CD1c-positive myeloid dendritic cell (primary cell): Measurements from ENCODE around the gene PLXNA1.

Experiments used
- DNase-seq: peaks from one replicate; pipeline ENCODE4 v3.0.0-alpha.2; 2016; ENCODE audit errors: extremely low spot score

PLXNA1 gene

DNA sequence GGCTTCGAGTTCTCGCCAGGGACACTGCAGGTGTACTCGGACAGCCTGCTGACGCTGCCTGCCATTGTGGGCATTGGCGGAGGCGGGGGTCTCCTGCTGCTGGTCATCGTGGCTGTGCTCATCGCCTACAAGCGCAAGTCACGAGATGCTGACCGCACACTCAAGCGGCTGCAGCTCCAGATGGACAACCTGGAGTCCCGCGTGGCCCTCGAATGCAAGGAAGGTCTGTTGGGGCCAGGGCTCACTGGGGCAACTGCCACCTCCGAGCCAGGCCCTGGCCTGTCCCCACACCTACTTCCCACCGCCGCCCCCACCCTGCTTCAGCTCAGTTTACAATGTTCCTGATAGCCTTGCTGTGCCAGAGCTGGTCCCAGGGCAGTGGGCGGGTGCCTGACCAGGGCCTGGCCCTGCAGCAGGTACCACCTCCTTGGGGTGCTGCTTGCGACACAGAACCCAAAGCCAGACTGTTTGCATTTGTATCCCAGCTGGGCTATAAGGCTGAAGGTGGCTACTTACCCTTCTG is 35.5 kb downstream of the PLXNA1 start:
- DNase-seq: no peak

DNA sequence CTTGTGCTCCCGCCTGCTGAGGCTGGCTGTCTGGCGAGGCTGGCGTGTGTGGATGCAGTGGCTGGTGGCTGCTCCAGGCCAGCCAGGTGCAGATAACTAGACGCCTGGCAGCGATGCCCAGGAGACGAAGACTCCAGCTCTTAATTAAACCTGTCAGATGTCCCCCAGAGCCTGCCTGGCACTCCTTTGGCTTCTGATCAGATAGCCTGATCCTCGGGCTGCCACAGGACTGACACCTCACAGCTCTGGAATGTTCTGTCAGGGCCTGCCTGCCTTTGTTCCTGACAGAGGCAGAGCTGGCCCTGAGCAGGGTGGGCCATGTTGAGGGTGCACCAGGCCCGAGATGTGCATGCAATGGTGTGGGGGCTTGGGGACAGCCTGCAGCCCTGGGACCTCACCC is 36.5 kb downstream of the PLXNA1 start:
- no peak for DNase-seq

GRCh38 chr3:127020543-127020942 is 37.6 kb downstream of the PLXNA1 start:
- DNase-seq: no peak

DNA sequence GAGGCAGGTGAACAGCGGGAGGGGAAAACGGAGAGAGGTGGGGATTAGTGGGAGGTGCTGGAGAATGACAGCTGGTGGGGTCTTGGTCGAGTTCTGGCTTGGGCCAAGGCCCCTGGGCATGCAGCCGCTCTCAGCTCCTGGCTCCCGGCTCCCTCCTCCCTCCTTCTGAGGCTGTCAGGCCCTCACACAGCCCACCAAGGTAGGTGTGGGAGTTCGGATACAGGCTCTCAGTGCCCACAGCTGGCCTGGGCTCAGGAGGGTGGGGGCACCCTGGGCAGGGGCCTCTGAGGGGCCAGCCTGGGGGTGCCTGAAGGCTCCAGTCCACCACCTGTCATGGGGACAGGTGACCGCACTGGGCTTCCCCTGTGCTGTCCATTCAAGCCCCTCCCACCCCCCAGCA is 39.9 kb downstream of the PLXNA1 start:
- DNase-seq: no peak

GRCh38 chr3:127025456-127025855 is 42.5 kb downstream of the PLXNA1 start:
- DNase-seq: peak; percentile 41

DNA sequence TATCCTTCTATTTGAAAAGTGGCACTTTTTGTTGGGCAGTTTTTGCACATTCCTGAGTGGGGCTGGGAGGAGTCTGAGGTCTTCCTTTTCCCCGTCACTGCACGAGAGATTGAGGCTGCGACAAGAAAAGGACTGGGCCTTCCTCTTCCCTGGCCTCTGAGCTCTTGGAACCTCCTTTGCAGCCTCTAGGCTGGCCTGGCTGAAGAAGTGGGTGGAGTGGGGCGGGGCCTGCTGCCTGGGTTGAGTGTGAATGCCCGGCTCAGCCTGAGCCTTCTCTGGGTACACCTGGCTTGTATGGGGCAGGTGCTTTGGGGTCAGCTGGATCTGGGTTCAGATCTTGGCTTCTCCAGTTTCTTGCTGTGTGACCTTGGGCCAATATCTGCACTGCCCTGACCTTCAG is 43.1 kb downstream of the PLXNA1 start:
- peak; percentile 20 for DNase-seq

GRCh38 chr3:127026661-127027060 is 43.7 kb downstream of the PLXNA1 start:
- DNase-seq: no peak

DNA sequence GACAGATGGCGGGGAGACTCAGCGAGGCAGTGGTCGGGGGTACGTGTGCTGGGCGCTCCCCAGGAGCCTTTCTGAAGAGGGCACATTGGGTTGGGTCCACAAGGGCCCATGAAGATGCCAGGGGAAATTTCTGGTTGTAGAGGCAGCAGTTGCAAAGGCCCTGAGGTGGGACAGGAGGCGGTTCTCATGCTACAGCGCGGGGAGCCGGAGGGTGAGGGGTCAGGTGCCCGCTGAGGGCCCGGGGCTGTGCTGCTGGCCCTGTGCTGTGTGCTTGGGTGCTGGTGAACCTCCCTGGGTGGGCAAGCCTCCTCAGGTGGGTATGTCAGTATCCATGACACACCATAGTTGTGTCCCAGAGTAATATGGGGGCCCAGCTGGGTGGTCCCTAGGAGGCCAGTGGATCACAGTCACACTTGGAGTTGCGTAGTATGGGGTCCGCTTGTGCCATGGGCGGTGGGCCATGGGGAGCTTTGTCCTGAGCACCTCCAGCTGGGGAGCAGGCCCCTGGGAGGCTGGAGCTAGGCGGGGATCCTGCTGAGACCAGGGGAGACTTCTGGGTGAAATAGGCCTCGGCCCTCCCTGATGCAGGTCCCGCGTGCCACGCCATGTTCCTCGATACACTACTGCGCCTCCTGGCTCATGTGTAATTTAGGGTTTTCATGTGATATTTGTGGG is 44.3 kb downstream of the PLXNA1 start:
- DNase-seq: no peak

DNA sequence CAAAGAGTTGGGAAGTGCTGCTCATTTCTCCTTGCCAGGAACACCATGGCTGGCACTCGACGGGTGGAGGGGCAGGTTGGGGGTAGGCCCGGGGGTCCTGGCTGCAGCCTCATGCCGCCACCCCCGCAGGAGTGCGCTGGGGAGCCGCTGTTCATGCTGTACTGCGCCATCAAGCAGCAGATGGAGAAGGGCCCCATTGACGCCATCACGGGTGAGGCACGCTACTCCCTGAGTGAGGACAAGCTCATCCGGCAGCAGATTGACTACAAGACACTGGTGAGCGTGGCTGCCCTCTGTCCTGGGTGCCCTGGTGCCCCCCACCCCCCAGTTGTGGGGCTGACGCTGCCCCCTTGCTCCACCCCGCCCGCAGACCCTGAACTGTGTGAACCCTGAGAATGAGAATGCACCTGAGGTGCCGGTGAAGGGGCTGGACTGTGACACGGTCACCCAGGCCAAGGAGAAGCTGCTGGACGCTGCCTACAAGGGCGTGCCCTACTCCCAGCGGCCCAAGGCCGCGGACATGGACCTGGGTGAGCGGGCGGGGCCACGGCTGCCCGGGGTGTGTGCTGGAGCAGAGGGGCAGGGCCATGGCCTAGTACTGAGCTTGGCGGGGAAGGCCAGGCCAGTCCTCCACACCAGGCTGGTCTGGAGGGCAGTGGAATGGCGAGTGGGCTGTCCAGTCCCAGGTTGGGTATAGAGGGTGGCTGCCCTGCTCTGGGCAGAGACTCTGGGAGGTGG is 45.1 kb downstream of the PLXNA1 start:
- DNase-seq: no peak

GRCh38 chr3:127028781-127029657 is 46.1 kb downstream of the PLXNA1 start:
- no peak for DNase-seq

GRCh38 chr3:127029658-127030507 is 47.0 kb downstream of the PLXNA1 start:
- DNase-seq: no peak

- DNase-seq: no peak
Measured at GRCh38 chr3:127030508-127031412, 47.8 kb downstream of the PLXNA1 start.

GRCh38 chr3:127031413-127031810 is 48.5 kb downstream of the PLXNA1 start:
- no peak for DNase-seq

DNA sequence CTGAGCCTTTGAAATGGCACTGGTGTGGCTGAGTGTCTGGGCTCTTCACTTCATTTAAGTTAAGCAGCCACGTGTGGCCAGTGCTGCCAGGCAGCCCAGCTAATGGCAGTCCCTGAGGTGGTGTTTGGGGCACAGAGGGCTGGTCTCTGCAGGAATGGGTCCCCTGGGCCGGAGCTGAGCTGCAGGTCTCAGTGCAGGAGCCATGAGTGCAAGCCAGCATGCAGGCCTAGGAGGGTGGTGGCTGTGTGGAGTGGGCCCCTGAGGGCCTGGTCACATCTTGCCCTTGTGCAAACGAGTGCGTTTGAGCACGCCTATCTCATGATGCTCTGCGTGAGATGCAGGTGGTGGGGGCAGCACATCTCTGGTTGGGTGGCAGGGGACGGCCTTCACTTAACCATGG is 48.9 kb downstream of the PLXNA1 start:
- no peak for DNase-seq

DNA sequence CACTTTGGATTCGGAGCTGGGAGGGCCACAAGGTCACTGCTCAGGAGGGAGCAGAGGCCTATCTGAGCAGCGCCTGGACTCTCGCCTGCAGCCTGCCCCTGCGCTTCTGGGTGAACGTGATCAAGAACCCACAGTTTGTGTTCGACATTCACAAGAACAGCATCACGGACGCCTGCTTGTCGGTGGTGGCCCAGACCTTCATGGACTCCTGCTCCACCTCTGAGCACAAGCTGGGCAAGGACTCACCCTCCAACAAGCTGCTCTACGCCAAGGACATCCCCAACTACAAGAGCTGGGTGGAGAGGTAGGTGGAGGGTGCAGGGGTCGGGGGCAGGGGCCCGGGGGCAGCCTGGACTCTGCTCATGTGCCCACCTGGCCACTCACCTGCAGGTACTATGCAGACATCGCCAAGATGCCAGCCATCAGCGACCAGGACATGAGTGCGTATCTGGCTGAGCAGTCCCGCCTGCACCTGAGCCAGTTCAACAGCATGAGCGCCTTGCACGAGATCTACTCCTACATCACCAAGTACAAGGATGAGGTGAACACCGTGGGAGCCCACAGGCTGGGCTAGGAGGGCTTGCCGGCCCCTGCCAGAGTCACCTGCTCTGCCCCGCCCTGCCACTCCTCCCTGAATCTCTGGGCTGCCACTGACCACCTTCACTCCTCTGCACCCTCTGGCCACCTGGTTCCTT is 49.5 kb downstream of the PLXNA1 start:
- DNase-seq: no peak
